HK-2 (cell line): ENCODE results near the gene DNM3.

Experiments
- DNase-seq: peaks from one replicate; pipeline ENCODE4 v3.0.0-alpha.2; 2018; ENCODE audit not compliant: unreplicated experiment

Gene DNM3

DNA sequence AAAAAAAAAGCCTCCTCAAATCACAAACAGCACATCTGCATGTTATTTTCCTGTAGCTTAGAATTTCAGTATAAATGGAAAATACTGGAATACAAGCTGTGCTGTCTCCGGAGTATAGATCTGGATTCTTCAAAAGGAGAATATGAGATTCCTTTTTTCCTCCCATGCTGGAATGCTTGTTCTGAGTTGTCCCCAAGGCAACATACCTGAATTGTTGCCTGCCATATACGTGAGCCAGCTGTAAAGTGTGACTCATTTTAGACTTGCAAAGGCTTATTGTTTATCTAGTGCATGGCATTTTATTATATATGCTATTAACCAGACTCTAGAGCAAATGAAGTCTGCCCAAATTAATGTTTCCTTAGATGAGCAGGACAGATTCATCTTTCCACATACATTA is 484.2 kb downstream of the DNM3 start:
- DNase-seq = no peak

DNA sequence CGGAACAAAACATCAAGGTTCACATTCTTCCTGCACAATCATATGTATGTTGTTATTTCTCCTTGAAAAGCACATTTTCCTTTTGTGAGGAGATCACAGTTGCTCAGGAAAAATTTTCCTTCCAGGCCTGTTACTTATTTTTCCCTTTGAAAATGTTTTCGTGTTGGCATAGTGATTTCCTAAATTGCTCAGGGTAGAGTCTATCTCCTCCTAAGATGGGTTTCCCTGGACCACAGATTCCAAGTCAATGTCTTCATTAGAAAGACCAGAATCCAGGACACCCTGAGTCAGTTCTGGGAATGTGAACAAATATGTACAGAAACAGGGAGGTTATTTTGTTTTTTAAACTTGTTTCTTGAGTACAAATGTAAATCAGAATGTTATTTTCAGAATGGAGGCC is 484.8 kb downstream of the DNM3 start:
- no peak for DNase-seq

DNA sequence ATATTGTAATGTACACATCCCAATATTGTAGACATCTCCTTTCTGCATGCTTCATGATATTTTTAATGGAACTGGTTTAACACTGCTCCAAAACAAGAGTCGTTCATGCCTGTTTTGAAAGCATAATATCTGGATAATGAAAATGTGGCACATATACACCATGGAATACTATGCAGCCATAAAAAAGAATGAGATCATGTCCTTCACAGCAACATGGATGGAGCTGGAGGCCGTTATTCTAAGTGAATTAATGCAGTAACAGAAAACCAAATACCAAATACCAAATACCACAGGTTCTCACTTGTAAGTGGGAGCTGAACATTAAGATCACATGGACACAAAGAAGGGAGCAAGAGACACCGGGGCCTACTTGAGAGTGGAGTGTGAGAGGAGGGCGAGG is 487.0 kb downstream of the DNM3 start:
- no peak for DNase-seq

DNA sequence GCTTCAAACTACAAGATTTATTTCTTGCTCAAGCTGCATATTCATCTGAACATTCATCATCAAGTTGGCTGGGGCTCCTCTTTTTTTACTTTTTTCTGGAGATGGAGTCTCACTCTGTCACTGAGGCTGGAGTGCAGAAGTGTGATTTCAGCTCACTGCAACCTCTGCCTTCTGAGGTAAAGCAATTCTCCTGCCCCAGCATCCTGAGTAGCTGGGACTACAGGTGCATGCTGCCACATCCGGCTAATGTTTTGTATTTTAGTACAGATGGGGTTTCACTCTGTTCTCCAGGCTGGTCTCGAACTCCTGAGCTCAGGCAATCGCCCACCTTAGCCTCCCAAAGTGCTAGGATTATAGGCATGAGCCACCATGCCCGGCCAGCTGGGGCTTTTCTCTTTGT is 490.9 kb downstream of the DNM3 start:
- DNase-seq = no peak

DNA sequence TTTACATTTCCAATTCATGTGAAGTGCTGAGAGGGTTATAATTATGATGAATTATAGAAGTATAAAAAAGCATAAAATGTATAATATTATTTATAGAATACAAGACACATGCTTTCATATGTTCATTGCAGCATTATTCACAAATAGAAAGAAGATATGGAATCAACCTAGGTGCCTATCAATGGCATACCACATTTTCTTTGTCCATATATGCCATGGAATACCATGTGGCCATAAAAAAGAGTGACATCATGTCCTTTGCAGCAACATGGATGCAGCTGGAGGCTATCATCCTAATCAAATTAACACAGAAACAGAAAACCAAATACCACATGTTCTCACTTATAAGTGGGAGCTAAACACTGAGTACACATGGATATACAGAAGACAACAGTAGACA is 494.1 kb downstream of the DNM3 start:
- DNase-seq = no peak

DNA sequence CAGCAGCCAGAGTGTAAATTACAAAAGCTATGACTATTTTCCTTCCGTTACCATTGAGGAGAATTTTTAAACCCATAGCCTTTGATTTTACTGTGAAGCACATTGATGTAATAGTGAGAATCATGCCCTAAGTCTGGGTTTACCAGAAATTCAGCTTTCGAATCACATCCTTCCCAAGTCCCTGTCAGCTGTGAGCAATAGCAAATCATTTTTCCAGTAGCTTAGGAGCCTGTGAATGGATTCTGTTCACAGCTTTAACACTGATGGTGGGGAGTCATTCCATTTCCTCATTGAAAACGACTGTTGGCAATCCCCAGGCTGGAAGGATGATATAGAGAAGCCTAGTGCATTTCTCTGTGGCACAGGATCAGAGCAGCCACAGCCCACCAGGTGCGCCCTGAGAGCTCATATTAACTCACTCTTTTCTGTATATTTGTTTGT is 497.0 kb downstream of the DNM3 start:
- no peak for DNase-seq

DNA sequence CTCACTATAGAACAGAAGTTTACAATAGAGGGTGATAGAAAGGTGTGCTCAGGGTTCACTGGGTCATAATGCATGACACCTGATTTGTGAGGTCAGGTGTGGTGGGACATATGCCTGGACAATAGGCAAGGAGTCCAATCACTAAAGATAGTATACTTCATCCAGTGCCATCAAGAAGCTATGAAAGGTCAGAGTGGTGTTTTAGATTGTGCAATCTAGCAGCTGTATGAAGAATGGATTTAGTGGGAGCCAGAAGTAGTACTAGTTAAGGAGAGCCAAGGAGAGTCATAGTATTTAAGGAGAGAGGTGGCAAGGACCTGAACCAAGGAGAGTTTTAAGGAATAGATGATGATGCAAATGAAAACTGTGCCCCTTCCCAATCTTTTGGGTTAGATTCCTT is 498.5 kb downstream of the DNM3 start:
- DNase-seq = no peak

DNA sequence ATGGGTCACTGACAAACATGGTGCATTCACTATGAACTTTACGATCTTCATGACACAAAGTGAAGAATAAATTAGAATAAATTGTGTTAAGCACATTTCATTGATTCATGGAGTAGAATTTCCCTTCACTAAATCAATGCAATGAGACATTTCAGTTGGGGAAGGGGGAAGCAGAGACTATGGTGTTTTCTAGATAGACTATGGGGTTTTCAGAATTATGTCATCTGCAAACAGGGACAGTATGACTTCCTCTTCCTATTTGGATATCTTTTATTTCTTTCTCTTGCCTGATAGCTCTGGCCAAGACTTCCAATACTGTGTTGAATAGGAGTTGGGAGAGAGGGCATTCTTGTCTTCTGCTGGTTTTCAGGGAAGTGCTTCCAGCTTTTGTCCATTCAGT is 499.2 kb downstream of the DNM3 start:
- DNase-seq = no peak

DNA sequence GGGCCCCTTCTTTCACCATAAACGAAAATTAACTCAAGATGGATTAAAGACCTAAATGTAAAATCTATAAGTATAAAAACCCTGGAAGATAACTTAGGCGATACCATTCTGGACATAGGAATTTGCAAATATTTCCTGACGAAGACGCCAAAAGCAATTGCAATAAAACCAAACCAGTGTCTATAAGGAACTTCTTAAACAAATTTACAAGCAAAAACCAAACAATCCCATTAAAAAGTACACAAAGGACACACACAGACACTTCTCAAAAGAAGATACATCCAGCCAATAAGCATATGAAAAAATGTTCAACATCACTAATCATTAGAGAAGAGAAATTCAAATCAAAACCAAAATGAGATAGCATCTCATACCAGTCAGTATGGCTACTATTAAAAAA is 500.4 kb downstream of the DNM3 start:
- DNase-seq = no peak

DNA sequence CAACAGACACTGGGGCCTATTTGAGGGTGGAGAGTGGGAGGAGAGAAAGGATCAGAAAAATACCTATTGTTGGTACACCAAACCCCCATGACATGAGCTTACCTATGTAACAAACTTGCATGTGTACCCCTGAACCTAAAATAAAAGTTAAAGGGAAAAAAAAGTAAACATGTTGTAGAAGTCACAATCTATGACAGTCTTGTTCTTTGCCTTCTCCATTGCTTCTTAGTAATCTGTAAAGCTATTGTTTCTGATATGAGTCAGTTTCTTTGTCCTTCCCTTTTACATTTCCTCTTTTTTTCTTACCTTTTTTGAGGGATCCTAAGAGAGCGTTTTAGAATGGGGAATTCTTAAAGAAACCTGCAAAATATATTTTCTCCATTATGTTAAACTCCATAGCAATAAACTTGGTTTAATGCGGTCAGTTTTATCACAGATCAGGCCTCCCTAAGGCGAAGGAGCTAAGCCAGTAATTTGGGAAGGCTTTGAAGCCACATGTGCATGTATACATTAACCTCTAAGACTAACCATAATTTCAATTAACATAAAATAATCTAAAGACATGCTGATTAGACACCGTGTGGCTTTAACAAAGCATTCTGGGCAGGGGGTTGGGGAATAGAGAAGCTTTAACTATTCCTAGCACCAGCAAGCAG is 501.4 kb downstream of the DNM3 start:
- no peak for DNase-seq

DNA sequence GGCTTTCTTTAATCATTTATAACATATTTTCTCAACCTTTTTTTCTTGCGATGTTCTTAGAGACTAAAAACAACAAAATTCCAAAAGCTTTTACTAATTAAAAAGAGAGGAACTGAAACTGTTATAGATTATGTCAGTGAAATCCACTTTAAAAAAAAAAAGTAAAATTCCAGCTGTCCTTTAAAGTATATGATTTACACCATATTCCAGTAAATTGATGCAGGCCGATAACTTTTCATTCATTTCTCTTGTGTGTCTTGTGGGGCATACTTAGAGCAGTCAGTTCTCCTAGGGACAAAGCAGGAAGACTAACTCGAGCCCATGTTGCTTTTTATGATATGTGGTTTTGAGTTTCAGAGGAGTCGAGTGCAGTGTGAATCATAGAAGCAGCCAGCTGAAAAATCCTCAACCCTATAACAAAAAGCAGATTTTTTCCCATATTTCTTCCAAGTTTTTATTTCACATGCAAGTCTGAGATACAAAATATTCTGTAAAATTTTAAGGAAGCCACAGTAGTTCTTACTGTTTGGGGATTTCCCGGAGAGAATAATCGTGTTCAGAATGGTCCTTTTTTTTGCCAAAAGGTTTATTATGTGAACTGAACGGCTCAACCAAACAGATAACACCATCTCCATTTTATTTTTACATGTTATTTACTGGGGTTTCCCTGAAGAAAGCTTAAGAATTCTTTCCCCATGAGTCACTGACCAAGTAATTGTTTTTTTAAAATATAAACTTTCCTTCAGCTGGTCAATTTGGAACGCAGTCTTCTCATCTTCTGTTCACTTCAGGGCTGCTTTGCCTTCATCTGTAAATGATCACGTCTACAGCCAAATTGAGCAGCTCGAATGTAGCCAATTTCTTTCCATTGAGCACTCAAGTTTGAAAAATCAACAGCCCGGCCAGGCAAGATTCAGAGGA is 502.2 kb downstream of the DNM3 start:
- peak; percentile 33 for DNase-seq

DNA sequence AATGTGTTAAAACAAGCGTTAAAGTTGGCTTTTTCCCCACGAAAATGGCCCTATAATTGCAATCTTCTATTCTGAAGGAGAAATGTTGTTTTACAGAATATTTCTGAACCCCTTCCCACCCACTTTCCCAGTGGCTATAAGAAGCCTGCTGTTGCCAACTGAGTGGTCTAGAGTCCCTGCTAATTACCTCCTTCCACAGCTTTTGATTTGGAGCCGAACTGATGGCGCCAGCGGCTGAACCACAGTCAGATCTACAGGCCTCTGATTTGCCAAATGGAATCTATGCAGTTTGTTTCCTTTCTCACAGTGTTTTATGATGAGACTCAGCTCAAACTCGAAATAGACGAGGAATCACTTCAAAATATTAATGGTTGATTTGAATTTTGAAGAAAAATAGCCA is 503.1 kb downstream of the DNM3 start:
- DNase-seq = no peak

DNA sequence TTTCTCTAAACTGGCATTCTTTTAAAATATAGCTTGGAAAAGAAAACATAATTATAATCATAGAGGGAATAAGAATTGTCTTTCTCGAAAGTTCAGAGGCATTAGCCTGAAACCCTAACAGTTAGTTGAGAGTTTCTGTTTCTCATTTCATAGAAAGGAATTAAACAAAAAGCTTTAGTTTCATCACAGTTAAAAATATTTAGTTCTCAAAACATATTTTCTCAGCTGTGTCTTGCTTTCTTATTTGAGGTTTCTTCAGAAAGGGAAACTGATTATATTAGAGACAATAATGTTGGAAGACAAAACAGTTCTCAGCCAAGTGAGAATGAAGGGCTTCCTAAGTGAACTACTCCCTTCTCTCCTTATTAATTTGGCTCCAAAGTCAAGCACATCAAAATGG is 503.8 kb downstream of the DNM3 start:
- DNase-seq = no peak

DNA sequence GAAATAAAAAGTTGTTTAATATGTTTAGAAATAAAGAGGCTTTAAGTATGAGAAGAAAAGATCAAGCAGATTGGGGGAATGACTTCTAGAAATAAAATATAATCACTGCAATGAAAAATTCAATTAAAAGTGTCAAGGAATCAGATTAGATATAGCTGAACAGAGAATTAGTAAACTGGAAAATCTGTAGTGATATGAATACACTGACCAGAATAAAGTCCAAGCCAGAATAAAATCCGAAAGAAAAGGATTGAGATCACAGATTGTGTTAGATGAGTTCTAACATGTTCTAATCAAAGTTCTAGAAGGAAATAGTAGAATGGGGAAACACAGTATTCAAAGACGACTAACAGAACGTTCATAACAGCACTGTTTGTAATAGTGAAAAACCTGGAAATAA is 506.1 kb downstream of the DNM3 start:
- DNase-seq = no peak

DNA sequence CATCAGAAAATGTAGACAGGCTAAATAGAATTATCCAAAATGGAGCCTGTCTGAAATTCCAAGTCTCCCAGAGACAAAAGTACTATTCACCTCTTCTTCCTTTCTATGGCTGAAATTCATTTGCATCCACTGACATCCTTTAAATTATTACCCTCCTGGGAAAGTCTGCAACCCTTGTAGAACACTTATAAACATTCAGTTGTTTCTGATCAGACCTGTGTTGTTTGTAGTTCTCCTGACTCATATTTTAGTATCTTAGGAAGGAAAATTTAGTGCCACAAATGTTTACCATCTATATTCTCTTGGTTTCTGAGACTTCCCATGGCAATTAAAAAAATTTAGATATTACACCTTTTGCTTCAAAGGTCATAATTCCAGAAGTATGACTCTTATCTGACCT is 509.6 kb downstream of the DNM3 start:
- no peak for DNase-seq

DNA sequence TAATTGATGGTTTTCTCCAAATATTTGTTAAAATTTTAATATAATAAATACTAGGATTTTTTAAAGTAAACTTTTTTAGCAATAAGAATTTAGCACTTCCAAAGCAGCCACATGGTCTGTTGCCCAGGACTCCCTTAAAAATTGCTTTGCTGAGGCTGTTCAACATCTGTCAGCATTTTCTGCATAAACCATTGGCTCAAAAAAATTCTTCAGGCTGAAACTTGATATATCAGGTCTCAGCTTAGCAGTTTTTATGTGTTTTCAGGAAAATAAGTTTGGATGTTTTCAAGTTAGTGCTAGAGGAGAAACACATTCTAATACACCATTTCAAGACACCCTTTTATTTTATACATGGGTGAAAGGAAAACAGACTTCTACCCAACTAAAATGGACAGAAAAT is 510.0 kb downstream of the DNM3 start:
- no peak for DNase-seq

DNA sequence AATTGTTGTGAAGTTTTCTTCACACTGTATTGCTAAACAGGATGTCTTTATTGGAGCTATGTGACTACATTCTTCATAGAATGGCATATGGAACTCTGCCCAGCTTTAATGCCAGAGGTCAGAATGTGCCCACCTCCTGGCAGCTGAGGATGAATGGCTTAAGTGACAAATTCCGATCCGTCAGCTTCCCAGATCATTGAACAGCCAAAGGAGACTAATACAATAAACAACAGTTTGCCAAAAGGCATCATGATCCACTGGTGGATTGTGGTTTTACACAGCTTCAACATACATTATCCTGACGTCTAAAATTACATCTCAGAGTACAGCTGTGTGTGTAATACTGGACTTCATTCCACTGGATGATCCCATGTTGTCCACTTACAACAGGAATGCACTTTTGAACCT is 510.5 kb downstream of the DNM3 start:
- peak; percentile 9 for DNase-seq

DNA sequence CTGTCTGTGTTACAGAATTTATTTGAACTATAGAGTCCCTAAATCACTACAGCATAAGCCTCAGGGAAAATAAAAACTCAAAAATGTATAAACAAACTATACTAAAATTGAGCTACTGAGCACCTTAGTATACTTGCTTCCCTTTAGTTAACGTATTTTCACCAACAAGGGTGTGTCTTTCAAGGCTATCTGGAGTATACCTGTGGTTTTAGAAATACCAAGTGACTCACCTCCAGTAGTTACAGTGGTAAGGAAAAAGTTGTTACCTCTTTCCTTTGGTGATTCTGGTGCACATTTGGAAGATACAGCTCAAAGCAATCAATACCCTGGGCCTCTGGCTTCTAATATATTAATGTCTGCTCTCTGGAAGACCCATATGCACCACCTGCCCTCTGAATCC is 511.1 kb downstream of the DNM3 start:
- no peak for DNase-seq

DNA sequence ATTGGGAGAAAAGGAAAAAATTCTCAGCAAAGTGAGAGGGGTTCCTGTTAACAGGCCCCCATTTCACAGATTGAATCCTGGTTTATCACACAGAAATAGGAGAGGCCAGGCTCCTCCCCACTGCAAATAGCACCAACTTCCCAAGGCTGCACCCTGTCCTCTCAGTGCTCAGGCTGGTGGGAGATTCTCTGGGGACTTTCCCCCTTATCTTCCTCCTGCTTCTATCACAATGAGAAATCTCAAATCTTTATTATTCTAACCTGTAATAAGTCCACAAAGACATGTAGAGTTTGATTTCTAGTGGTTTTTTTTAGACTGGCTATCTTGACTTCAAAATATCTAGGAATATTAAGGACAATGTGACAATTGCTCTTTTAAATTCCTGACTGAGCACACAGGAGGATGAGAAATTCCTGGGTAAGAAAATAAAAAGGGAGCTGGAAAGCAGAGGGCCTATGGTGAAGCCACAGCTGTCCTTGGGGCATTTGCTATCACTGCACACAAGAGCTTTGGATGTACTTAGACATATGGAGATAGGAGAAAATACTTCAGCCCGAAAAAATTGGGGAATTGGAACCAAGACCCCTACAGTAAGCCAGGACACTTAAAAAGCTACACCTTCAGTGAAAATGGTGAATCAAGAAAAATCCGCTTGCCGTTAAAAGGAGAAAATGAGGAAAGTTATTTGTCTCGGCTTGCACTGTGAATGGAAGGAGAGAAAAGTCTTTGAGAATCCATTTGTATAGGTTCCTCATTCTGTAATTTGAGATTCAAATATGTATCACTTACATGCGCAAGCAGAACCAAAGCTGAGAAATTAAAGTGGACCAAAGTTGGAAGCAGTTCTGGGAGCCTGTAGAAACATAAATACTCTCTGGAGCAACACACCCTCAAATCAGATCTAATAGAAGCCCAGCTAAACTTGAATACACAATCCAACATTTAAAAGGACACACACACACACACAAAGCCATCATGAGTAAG is 513.3 kb downstream of the DNM3 start:
- no peak for DNase-seq

DNA sequence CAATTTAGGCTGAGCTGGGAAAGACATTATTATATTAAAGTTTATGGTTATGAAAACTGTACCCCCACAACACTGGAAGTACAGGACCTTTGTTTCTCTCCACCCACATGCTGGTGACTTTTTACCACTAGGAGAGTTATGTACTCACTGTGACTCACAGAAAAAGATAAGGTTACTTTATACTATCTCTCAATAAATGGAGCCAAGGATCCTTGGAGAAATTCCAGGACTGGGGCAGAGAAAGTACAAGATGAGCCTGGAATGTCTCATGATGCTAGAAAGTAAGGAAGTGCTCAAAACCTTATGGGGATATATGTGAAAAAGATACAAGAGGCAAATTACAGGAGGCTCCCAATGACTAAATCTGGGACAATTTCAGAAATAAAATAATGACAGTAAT is 515.3 kb downstream of the DNM3 start:
- no peak for DNase-seq

DNA sequence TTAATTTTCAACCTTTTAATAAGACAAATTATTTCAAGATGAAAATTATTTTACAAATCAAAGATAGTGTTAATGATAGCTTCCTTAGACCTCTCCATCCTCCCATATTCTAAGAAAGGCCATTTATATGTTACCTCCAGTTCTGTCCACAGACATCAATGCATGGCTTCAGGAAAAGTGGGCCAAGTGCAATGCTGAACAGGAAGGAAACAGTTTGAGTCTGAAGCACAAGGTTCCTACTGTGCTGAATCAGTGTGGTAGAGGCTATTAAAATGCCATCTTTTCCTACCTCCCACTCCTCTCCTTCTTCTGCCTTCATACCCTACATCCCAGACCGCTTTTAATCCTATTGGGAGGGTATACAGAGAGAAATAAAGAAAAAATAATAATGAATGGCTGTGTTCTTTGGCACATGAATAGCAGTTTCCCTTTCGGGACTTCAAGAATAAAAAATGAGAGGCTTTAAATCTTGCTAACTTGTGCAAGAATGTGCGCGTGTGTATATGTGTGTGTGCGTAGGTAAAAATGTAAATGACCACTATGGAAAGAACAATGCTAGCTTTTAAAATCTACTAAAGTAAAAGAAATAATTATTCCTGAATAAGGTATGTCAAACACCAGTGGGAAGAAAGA is 516.6 kb downstream of the DNM3 start:
- DNase-seq = no peak
